AG04450 (cell line): Measurements from ENCODE around the gene LSG1. TPM values are rescaled to one million over a fixed set of nuclear protein-coding genes. Genes with fewer than 3 reads are reported as not detected.

Experiments
- CTCF ChIA-PET: fragments of 300-600, 350-600 bp; formaldehyde crosslinking; extraction: SDS; loops from one replicate; lab custom pipeline; 2022; ENCODE audit warnings: antibody characterized with exemption, inconsistent platforms; lab: Charles Lee
- POLR2A ChIA-PET: fragments of 350-600 bp; formaldehyde crosslinking; extraction: SDS; loops from one replicate; lab custom pipeline; 2021; ENCODE audit warnings: antibody characterized with exemption, inconsistent platforms; lab: Yijun Ruan, JAX
- DNase-seq: peaks from one replicate; pipeline ENCODE4 v3.0.0-alpha.2; 2011; ENCODE audit warnings: low read depth, low spot score
- H3K27ac ChIP-seq: one replicate; pipeline ENCODE4 v1.5.1; 2012; ENCODE audit warnings: low read depth, low read length, control low read depth
- H3K27me3 ChIP-seq: one replicate; pipeline ENCODE4 v1.6.0; 2012; ENCODE audit warnings: low read length; ENCODE audit not compliant: control insufficient read depth, insufficient read depth
- H3K4me3 ChIP-seq: 2 replicates; pipeline ENCODE4 v1.5.1; 2011; ENCODE audit warnings: mild to moderate bottlenecking, low read depth, low read length, control low read depth
- H3K9me3 ChIP-seq: 2 replicates; pipeline ENCODE4 v1.5.1; 2012; ENCODE audit warnings: low read length; ENCODE audit not compliant: control insufficient read depth, insufficient read depth
- CTCF ChIP-seq: IDR thresholded peaks from 2 replicates; pipeline ENCODE4 v1.5.1; 2011; ENCODE audit warnings: low read depth, low read length, control low read depth, inconsistent platforms
- polyA plus RNA-seq: library from polyadenylated mRNA; depleted of rRNA; stranded (reverse); fragments of >200 nt; gene quantifications from 2 replicates; pipeline ENCODE4 v1.2.3, GENCODE V29; 2011

Gene LSG1
- polyA plus RNA-seq, 1 experiment, result 34.0 TPM

GRCh38 chr3:194688200-194688740 lies 16.3 kb upstream of the LSG1 start:
- Histone ChIP-seq H3K27me3 (no peaks in the 10 kb centered on the region), H3K9me3 (no peaks in the 10 kb centered on the region; the same call in 1 of the 2 replicates), H3K4me3 (peak overlapping the region; percentile 74), H3K27ac (peak overlapping the region; percentile 65)
- no peak for TF ChIP-seq CTCF
- DNase-seq, result no peak
- ChIA-PET CTCF (interaction anchor here (0.7 to 1.8 kb wide), 8 partner anchors 17 to 565 kb away, joined by 3 to 8 read pairs (median 4); partner anchors contain the start of gene LSG1), POLR2A (interaction anchor here (0.6 to 4.5 kb wide), 10 partner anchors 17 to 571 kb away, joined by 3 to 32 read pairs (median 4); partner anchors contain the start of gene LSG1)

- CTCF ChIA-PET, result interaction anchor here (0.6 to 2.2 kb wide), 11 partner anchors 20 to 583 kb away, joined by 3 to 10 read pairs (median 4); partner anchors contain the start of gene XXYLT1
- Histone ChIP-seq H3K4me3 (peak overlapping the region; percentile 74), H3K27me3 (no peaks in the 10 kb centered on the region), H3K9me3 (no peaks in the 10 kb centered on the region; the same call in 1 of the 2 replicates), H3K27ac (peak overlapping the region; percentile 65)
- no peak for DNase-seq
- no peak; the same call in 1 of the 2 replicates for TF ChIP-seq CTCF
- POLR2A ChIA-PET, result interaction anchor here (0.6 to 4.5 kb wide), 14 partner anchors 17 to 571 kb away, joined by 3 to 32 read pairs (median 3); partner anchors contain the start of gene LSG1
Measured at GRCh38 chr3:194687638-194688199, 15.7 kb upstream of the LSG1 start.

- H3K4me3 ChIP-seq, result peak overlapping the region; percentile 74
- ChIA-PET CTCF (interaction anchor here (0.6 to 2.2 kb wide), 12 partner anchors 41 to 583 kb away, joined by 3 to 10 read pairs (median 4); partner anchors contain the start of gene XXYLT1), POLR2A (interaction anchor here (0.5 to 4.5 kb wide), 20 partner anchors 13 to 584 kb away, joined by 3 to 32 read pairs (median 4); partner anchors contain the start of genes LSG1 and XXYLT1)
- DNase-seq, result no peak
- no peaks in the 10 kb centered on the region for H3K27me3 ChIP-seq
- H3K9me3 ChIP-seq, result no peaks in the 10 kb centered on the region; the same call in 1 of the 2 replicates
- H3K27ac ChIP-seq, result no peak overlapping the region
- TF ChIP-seq CTCF, result no peak; the same call in 1 of the 2 replicates
Measured at GRCh38 chr3:194686816-194687637, 15.0 kb upstream of the LSG1 start.

GRCh38 chr3:194686414-194686815 lies 14.4 kb upstream of the LSG1 start:
- no peak for DNase-seq
- TF ChIP-seq CTCF, result no peak
- no peak overlapping the region for H3K27ac ChIP-seq
- H3K27me3 ChIP-seq, result no peaks in the 10 kb centered on the region
- no peaks in the 10 kb centered on the region; the same call in 1 of the 2 replicates for H3K9me3 ChIP-seq
- ChIA-PET POLR2A (interaction anchor here (0.7 to 4.5 kb wide), 22 partner anchors 12 to 857 kb away, joined by 3 to 32 read pairs (median 4); partner anchors contain the start of genes LSG1, PPP1R2 and XXYLT1), CTCF (interaction anchor here (0.6 to 2.2 kb wide), 6 partner anchors 298 to 851 kb away, joined by 3 to 10 read pairs (median 6); partner anchors contain the start of gene XXYLT1)
- peak overlapping the region; percentile 74 for H3K4me3 ChIP-seq
